Measurements from ENCODE around the gene MEGF6.

MEGF6 gene

DNA sequence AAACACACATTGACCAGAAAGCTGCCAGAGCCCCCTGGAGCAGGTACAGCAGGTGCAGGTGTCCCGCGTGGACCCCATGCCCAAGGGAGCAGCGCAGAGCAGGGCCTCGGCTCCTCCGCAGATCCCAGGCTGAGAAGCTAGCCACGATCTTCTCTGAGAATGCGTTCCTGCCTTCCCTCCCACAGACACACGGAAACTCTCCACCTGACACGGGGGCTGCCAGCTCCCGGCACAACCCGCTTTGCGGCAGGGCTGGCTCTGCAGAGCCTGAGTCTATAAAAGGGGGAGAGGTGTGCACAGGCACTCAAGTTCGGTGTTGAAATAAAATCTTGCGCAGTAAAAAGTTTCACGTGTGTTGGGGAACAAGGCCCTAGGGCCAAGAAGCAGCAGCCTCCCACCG lies 9.6 kb downstream of the MEGF6 start:
- Mint-ChIP-seq H3K36me3 (no peaks in the 10 kb centered on the region), H3K4me3 (no peak overlapping the region), H3K27ac (no peak overlapping the region), H3K27me3 (peaks cover 4% of the 10 kb centered on the region), H3K9me3 (no peaks in the 10 kb centered on the region), H3K4me1 (peaks cover 9% of the 10 kb centered on the region)
- ATAC-seq (ENCODE audit: low read depth) (no peak), DNase-seq (ENCODE audit: low spot score in 2 of 2) (no peak)

GRCh38 chr1:3600354-3600753 lies 11.0 kb downstream of the MEGF6 start:
- no peak for DNase-seq (ENCODE audit: low spot score in 2 of 2)
- Mint-ChIP-seq H3K36me3 (no peaks in the 10 kb centered on the region), H3K4me3 (no peak overlapping the region), H3K4me1 (peaks cover 11% of the 10 kb centered on the region), H3K9me3 (no peaks in the 10 kb centered on the region), H3K27ac (no peak overlapping the region), H3K27me3 (peaks cover 6% of the 10 kb centered on the region)
- ATAC-seq (ENCODE audit: low read depth) = no peak

DNA sequence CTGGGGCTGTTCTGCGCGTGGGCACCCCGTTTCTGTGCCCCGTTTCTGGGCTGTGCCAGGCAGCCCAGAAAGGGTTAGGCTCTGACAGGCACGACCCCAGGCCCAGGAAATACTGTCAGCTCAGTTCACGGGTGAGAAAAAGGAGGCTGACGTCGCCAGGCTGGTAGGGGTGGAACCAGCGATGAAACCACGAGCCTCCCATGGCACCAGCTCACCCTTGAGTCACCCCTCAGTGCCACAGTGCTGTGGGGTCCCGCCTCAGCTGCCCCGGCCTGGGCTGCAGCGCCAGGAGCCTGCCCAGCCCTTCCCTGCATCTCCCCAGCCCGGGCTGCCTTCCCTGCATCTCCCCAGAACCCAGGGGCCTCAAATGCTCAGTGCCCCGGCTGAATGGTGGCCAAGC lies 11.5 kb downstream of the MEGF6 start:
- peaks cover 11% of the 10 kb centered on the region for H3K4me1 Mint-ChIP-seq
- H3K27me3 Mint-ChIP-seq = peaks cover 6% of the 10 kb centered on the region

DNA sequence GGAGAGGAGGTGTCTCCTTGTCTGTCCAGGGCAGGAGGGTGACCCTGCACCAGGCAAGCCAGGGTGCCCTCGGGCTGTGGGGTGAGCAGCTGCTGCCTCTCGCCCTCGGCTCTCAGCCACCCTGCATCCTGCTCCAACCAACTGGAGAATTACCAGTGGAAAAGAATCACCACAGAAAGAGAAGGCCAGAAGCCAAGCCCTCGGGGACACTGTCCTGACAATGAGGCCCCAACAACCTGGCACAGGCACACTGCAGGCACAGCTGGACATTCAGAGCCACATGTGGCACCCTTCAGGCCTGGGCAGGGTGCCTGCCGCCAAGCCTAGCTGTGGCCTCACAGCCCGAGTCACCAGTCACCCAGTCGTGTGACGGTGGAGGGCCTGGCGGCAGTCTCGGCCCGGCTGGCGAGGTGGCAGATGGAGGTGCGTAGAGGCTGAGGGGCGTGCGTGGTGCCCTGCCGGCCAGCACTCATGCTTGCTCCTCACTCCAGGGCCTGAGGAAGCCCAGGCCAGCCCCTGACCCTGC lies 12.0 kb downstream of the MEGF6 start:
- H3K27me3 Mint-ChIP-seq = peaks cover 6% of the 10 kb centered on the region
- no peak overlapping the region for H3K4me3 Mint-ChIP-seq
- ATAC-seq (ENCODE audit: low read depth) (no peak), DNase-seq (ENCODE audit: low spot score in 2 of 2) (no peak)
- peaks cover 11% of the 10 kb centered on the region for H3K4me1 Mint-ChIP-seq
- H3K36me3 Mint-ChIP-seq = no peaks in the 10 kb centered on the region
- H3K27ac Mint-ChIP-seq = no peak overlapping the region
- no peaks in the 10 kb centered on the region for H3K9me3 Mint-ChIP-seq

More for the DNA sequence above, 11.5 kb downstream of the MEGF6 start:
- DNase-seq (ENCODE audit: low spot score in 2 of 2) (no peak), ATAC-seq (ENCODE audit: low read depth) (no peak)
- Mint-ChIP-seq H3K4me3 (no peak overlapping the region), H3K27ac (no peak overlapping the region), H3K36me3 (no peaks in the 10 kb centered on the region), H3K9me3 (no peaks in the 10 kb centered on the region)

DNA sequence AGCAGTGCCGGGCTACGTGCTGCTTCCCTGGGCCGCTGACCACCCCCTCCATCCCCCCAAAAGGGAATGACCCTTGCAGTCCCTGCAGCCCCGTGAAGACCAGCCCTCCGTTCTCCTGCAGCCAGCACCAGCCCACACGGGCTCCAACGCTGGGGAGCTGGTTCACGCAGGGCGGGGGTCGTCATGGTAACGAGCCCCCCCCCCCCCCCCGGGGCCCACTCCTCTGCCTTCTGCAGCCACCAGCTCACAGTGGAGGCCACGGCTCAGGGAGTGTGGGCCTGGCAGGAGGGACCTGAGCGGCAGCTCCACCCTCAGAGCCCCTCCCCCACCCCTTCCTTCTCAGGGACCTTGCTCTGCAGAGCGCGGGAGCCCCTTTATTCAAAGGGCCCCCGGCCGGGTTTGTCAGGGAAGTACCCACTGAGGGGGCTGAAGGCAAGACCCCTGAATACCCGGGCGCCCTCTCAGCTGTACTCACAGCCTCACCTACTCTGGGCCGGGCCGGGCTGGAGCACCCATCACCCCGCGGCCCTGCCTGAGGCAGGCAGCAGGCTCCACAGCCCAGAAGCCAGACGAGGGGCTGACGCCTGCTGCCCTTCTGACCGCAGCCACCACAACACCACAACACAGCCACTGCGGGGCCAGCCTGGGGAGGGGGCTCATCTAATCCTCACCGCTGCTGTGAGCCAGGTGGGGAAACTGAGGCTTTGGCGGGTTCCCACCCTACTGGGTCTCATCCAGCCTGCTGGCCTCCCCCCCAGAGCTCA lies 12.6 kb downstream of the MEGF6 start:
- no peaks in the 10 kb centered on the region for H3K36me3 Mint-ChIP-seq
- H3K4me1 Mint-ChIP-seq = peaks cover 14% of the 10 kb centered on the region
- no peaks in the 10 kb centered on the region for H3K9me3 Mint-ChIP-seq
- ATAC-seq (ENCODE audit: low read depth) (no peak), DNase-seq (ENCODE audit: low spot score in 2 of 2) (no peak)
- peaks cover 7% of the 10 kb centered on the region for H3K27me3 Mint-ChIP-seq
- peak overlapping the region; percentile 78 for H3K4me3 Mint-ChIP-seq
- no peak overlapping the region for H3K27ac Mint-ChIP-seq

DNA sequence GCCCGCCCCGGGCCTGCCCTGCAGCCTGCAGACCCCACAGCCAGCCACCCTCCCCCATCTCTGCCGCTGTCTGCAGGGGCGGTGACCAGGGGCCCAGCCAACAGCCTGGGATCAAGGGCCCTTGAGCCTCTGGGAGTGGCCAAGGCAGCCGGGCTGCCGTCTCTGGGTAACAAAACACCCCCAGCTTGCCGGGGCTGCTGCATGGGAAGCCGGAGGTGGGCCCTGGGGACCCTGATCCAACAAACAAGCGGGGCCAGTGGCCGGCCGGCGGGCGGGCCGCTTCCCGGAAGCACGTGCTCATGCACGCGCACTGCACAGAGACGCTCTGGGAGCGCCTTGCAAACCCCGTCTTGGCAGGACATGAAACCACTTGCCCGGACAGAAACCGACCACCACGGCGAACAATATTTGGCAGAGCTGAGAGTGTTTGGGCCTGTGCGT lies 13.2 kb downstream of the MEGF6 start:
- Mint-ChIP-seq H3K27ac (no peak overlapping the region), H3K36me3 (no peaks in the 10 kb centered on the region), H3K4me3 (peak overlapping the region; percentile 78), H3K27me3 (peaks cover 7% of the 10 kb centered on the region), H3K9me3 (no peaks in the 10 kb centered on the region), H3K4me1 (peaks cover 14% of the 10 kb centered on the region)
- no peak for ATAC-seq (ENCODE audit: low read depth)
- DNase-seq (ENCODE audit: low spot score in 2 of 2) = no peak

DNA sequence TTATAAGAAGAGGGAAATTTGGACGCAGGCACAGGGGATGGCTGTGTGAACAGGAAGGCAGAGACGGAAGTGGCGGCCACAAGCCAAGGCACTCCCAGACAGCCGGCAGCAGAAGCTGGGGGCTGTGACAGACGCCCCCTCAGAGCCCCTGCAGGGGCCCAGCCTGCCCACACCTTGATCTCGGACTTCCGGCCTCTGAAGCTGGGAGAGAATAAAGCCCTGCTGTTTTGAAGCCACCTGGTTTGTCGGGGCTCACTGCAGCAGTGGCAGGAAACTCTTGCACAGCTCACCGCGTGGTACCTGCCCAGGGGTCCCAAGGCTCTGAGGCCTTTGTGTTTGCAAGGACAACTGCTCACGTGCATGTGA lies 13.7 kb downstream of the MEGF6 start:
- no peak overlapping the region for H3K27ac Mint-ChIP-seq
- H3K36me3 Mint-ChIP-seq = no peaks in the 10 kb centered on the region
- peaks cover 7% of the 10 kb centered on the region for H3K27me3 Mint-ChIP-seq
- H3K4me1 Mint-ChIP-seq = peaks cover 14% of the 10 kb centered on the region
- peak overlapping the region; percentile 78 for H3K4me3 Mint-ChIP-seq
- no peak for DNase-seq (ENCODE audit: low spot score in 2 of 2)
- peak; percentile 63 for ATAC-seq (ENCODE audit: low read depth)
- no peaks in the 10 kb centered on the region for H3K9me3 Mint-ChIP-seq

GRCh38 chr1:3596663-3597598 lies 14.4 kb downstream of the MEGF6 start:
- Mint-ChIP-seq H3K27me3 (peaks cover 7% of the 10 kb centered on the region), H3K36me3 (no peaks in the 10 kb centered on the region), H3K4me3 (peak overlapping the region; percentile 78), H3K9me3 (no peaks in the 10 kb centered on the region), H3K27ac (no peak overlapping the region), H3K4me1 (peaks cover 14% of the 10 kb centered on the region)
- DNase-seq (ENCODE audit: low spot score in 2 of 2) = no peak
- ATAC-seq (ENCODE audit: low read depth) = no peak

DNA sequence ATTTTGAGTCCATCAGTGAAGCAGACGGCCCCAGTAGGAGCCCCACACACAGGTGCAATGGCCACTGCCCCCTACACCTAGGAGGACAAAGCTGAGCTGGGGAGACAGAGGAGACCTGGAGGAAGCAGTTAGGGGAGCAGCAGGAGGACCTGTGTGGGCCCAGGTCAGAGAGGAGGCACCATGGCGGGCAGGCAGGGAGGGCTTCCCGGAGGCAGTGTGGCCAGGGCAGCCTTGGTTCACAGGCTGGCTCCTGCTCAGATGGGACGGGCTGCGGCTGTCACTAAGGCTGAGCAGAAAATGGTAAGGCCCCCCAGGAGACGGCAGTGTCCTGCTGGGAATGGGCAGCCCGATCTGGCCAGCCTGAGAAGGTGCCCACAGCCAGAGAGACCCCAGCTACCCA lies 15.4 kb downstream of the MEGF6 start:
- Mint-ChIP-seq H3K9me3 (no peaks in the 10 kb centered on the region), H3K4me1 (peaks cover 14% of the 10 kb centered on the region), H3K27ac (peak overlapping the region; percentile 53), H3K4me3 (no peak overlapping the region), H3K27me3 (peaks cover 7% of the 10 kb centered on the region), H3K36me3 (no peaks in the 10 kb centered on the region)
- no peak for DNase-seq (ENCODE audit: low spot score in 2 of 2)
- no peak for ATAC-seq (ENCODE audit: low read depth)

GRCh38 chr1:3594706-3595377 lies 16.5 kb downstream of the MEGF6 start:
- no peak for ATAC-seq (ENCODE audit: low read depth)
- no peak overlapping the region for H3K27ac Mint-ChIP-seq

DNA sequence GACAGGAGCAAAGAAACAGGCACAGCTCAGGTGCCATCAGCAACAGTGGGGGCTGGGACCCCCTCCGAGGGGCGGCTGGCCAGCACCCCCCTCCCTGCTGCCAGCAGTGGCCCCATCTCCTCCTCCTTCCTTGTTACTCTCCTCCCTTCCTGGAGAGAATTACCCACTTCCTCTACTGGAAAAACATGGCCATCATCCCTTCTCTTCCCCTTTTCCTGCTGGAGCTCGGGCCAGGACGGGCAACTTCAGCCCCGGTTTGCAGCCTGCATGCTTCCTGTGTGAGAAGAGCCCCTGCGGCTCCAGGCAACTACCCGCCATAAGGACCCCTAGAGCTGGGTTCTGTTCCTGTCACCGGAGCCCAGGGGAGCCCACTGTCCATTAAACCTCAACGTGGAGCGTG lies 17.6 kb downstream of the MEGF6 start:
- Mint-ChIP-seq H3K27me3 (peaks cover 7% of the 10 kb centered on the region), H3K4me1 (peaks cover 14% of the 10 kb centered on the region), H3K9me3 (no peaks in the 10 kb centered on the region), H3K4me3 (no peak overlapping the region), H3K27ac (no peak overlapping the region), H3K36me3 (no peaks in the 10 kb centered on the region)
- no peak for ATAC-seq (ENCODE audit: low read depth)
- DNase-seq (ENCODE audit: low spot score in 2 of 2) = no peak

More at GRCh38 chr1:3594706-3595377, 16.5 kb downstream of the MEGF6 start:
- Mint-ChIP-seq H3K4me3 (no peak overlapping the region), H3K9me3 (no peaks in the 10 kb centered on the region), H3K36me3 (no peaks in the 10 kb centered on the region), H3K27me3 (peaks cover 7% of the 10 kb centered on the region), H3K4me1 (peaks cover 14% of the 10 kb centered on the region)
- no peak for DNase-seq (ENCODE audit: low spot score in 2 of 2)

GRCh38 chr1:3593334-3593733 lies 18.0 kb downstream of the MEGF6 start:
- peaks cover 14% of the 10 kb centered on the region for H3K4me1 Mint-ChIP-seq
- H3K9me3 Mint-ChIP-seq = no peaks in the 10 kb centered on the region
- no peak overlapping the region for H3K27ac Mint-ChIP-seq
- H3K4me3 Mint-ChIP-seq = no peak overlapping the region
- peaks cover 7% of the 10 kb centered on the region for H3K27me3 Mint-ChIP-seq
- DNase-seq (ENCODE audit: low spot score in 2 of 2) (no peak), ATAC-seq (ENCODE audit: low read depth) (no peak)
- no peaks in the 10 kb centered on the region for H3K36me3 Mint-ChIP-seq

DNA sequence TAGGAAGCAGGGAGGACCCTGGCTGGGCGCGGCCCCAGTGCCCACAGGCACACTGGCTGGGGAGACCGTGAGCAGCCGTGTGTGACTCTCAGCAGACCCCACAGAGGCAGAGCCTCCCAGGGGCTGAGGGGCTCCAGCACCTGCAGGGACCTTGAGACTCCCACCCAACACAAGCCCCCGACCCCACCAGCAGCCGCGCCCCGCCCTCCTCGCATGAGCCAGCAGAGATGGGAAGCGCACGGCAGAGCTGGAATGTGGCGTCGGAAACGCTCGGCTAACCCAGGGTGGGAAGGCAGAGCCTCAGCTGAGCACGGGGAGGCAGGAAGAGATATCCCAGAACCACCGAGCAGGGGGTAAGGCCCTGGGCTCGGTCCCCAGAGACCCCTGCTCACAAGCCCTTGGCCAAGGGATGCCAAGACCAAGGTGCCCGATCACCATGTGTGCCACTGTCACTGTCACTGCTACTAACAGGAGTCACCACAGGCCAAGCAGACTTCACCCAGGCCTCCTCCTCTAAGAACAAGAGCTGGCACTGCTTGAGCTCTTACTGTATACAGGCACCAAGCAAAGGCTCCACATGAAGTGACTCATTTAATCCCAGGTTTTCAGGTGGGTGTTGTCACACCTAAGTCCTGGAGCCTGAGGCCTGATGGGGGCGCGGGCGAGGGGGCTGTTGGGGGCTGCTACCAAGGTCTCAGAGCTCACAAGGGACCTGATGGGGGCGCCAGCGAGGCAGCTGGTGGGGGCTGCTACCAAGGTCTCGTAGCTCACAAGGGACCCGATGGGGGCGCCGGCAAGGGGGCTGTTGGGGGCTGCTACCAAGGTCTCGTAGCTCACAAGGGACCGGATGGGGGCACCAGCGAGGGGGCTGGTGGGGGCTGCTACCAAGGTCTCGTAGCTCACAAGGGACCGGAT lies 20.1 kb downstream of the MEGF6 start:
- H3K27ac Mint-ChIP-seq = no peak overlapping the region
- ATAC-seq (ENCODE audit: low read depth) = no peak
- H3K36me3 Mint-ChIP-seq = no peaks in the 10 kb centered on the region
- H3K9me3 Mint-ChIP-seq = no peaks in the 10 kb centered on the region
- peaks cover 3% of the 10 kb centered on the region for H3K27me3 Mint-ChIP-seq
- H3K4me3 Mint-ChIP-seq = no peak overlapping the region
- DNase-seq (ENCODE audit: low spot score in 2 of 2) = no peak
- H3K4me1 Mint-ChIP-seq = peaks cover 5% of the 10 kb centered on the region

Measured in memory B cell (primary cell).